ENCODE data around the gene CDK19.
"Not testable (repeated sequence)": the region's sequence is repeated elsewhere in the genome, so short reads cannot be mapped to it uniquely, and the experiment has no call there.

Gene CDK19

GRCh38 chr6:110815411-110816409 is at the start of gene CDK19:
Gene CDK19, minus strand, starts transcription at chr6:110815469. Its CDS starts 333 bp downstream, at chr6:110815136.
- DNase-seq = peak; percentile 95 to 99 (median 98)
- intact Hi-C loops (cut with DNase I) = loop anchor here (2.0 to 10.0 kb wide), 4 partner anchors 59 to 283 kb away; partner anchors contain the start of genes AMD1 and GTF3C6

- intact Hi-C loops (cut with DNase I) = no loop called here
- DNase-seq = no peak
Observed at GRCh38 chr6:110864824-110865223, 49.6 kb upstream of the CDK19 start.

- no peak for DNase-seq
Observed at GRCh38 chr6:110859335-110859792, 44.1 kb upstream of the CDK19 start.

GRCh38 chr6:110858562-110859214 is 43.4 kb upstream of the CDK19 start:
- no peak for DNase-seq

More at GRCh38 chr6:110859335-110859792, 44.1 kb upstream of the CDK19 start:
- intact Hi-C loops (cut with DNase I) = no loop called here

GRCh38 chr6:110858016-110858415 is 42.7 kb upstream of the CDK19 start:
- intact Hi-C loops (cut with DNase I) = no loop called here

More at GRCh38 chr6:110858562-110859214, 43.4 kb upstream of the CDK19 start:
- intact Hi-C loops (cut with DNase I) = no loop called here

GRCh38 chr6:110856296-110856695 is 41.0 kb upstream of the CDK19 start:
- DNase-seq = no peak
- intact Hi-C loops (cut with DNase I) = no loop called here

More at GRCh38 chr6:110858016-110858415, 42.7 kb upstream of the CDK19 start:
- no peak for DNase-seq

- no peak for DNase-seq
- intact Hi-C loops (cut with DNase I) = no loop called here
Observed at GRCh38 chr6:110853754-110854477, 38.6 kb upstream of the CDK19 start.

- intact Hi-C loops (cut with DNase I) = no loop called here
Observed at GRCh38 chr6:110852773-110853172, 37.5 kb upstream of the CDK19 start.

GRCh38 chr6:110849781-110850180 is 34.5 kb upstream of the CDK19 start:
- no peak for DNase-seq
- intact Hi-C loops (cut with DNase I) = no loop called here

More at GRCh38 chr6:110852773-110853172, 37.5 kb upstream of the CDK19 start:
- DNase-seq = no peak

- no peak for DNase-seq
- intact Hi-C loops (cut with DNase I) = no loop called here
Observed at GRCh38 chr6:110841266-110841665, 26.0 kb upstream of the CDK19 start.

GRCh38 chr6:110835751-110836150 is 20.5 kb upstream of the CDK19 start:
- intact Hi-C loops (cut with DNase I); DNase-seq: not testable (repeated sequence)

- intact Hi-C loops (cut with DNase I) = no loop called here
- peak in 1 of 10 donors; percentile 18 for DNase-seq
Observed at GRCh38 chr6:110833831-110834230, 18.6 kb upstream of the CDK19 start.

- intact Hi-C loops (cut with DNase I) = no loop called here
- DNase-seq = no peak
Observed at GRCh38 chr6:110831405-110831804, 16.1 kb upstream of the CDK19 start.

- intact Hi-C loops (cut with DNase I) = no loop called here
- DNase-seq = no peak
Observed at GRCh38 chr6:110828396-110828795, 13.1 kb upstream of the CDK19 start.

GRCh38 chr6:110826236-110827129 is 11.2 kb upstream of the CDK19 start:
- peak in 2 of 10 donors; percentile 52 to 55 for DNase-seq
- intact Hi-C loops (cut with DNase I) = no loop called here

GRCh38 chr6:110823146-110823545 is 7.9 kb upstream of the CDK19 start:
- intact Hi-C loops (cut with DNase I) = no loop called here
- no peak for DNase-seq

GRCh38 chr6:110822249-110822648 is 7.0 kb upstream of the CDK19 start:
- DNase-seq = no peak
- intact Hi-C loops (cut with DNase I) = no loop called here

- DNase-seq = peak in 1 of 10 donors; percentile 64
- intact Hi-C loops (cut with DNase I) = loop anchor here (5.0 to 10.0 kb wide), 3 partner anchors 132 to 284 kb away; partner anchors contain the start of gene GTF3C6
Observed at GRCh38 chr6:110816677-110817076, 1.4 kb upstream of the CDK19 start.

- intact Hi-C loops (cut with DNase I) = loop anchor here (2.0 to 10.0 kb wide), 4 partner anchors 60 to 283 kb away; partner anchors contain the start of genes AMD1 and GTF3C6
- DNase-seq = no peak
Observed at GRCh38 chr6:110815015-110815410, 256 bp downstream of the CDK19 start.

Measured in posterior cingulate gyrus (tissue), 11 donors.